K562 (cell line): ENCODE results near the gene SOX18. TPM values are rescaled to one million over a fixed set of nuclear protein-coding genes. Genes with fewer than 3 reads are reported as not detected.

Experiments used
- ATAC-seq: fragments of 200-7000 bp; cut with Tn5 transposase; 3 replicates; pipeline ENCODE4 v1.9.1; 2020; ENCODE audit warnings: moderate library complexity
- BruUV-seq: library from RNA; stranded (reverse); fragments of 400-500 nt; replicated peaks from 2 replicates; lab custom pipeline; 2021; lab: Mats Ljungman, UMichigan
- CTCF ChIA-PET: fragments of 300-600 bp; formaldehyde crosslinking; extraction: SDS; loops from one replicate; lab custom pipeline; 2021; ENCODE audit warnings: low intra/inter-chr PET ratio; lab: Yijun Ruan, JAX
- POLR2A ChIA-PET: fragments of 300-600, 350-650 bp; sonication (Branson Sonifier 250); formaldehyde crosslinking; extraction: SDS; loops from one replicate; lab custom pipeline; 2021; ENCODE audit warnings: antibody characterized with exemption, inconsistent platforms; lab: Yijun Ruan, JAX
- DNase-seq, 4 experiments: peaks; one replicate each; pipeline versions ENCODE4 v3.0.0 to v3.0.0-alpha.2; 2011 to 2018; ENCODE audit warnings: low spot score in 3 of 4, mixed read lengths in 3 of 4; ENCODE audit errors: extremely low read depth in 1 of 4
- FAIRE-seq: peaks from 2 replicates; lab custom pipeline; 2011; peaks lifted over from hg19 to GRCh38; lab: Jason Lieb, UNC
- H2AFZ ChIP-seq: 2 replicates; pipeline ENCODE4 v1.6.0; 2011; ENCODE audit warnings: low read depth, low read length, control low read depth, inconsistent platforms
- H3K27ac ChIP-seq: fragments of 200-600 bp; 3 replicates; pipeline ENCODE4 v1.8.0; 2011; ENCODE audit warnings: low read depth, mild to moderate bottlenecking, control low read depth, inconsistent platforms, low read length, moderate library complexity, mixed read lengths; ENCODE audit errors: extremely low read depth
- H3K27me3 ChIP-seq, 2 experiments: fragments of 300-600 bp in 1 of 2; 2 replicates in 1 of 2; 3 replicates in 1 of 2; pipeline versions ENCODE4 v1.6.0 to v1.8.0; 2011; ENCODE audit warnings: inconsistent platforms in 2 of 2, low read length in 2 of 2, mild to moderate bottlenecking in 1 of 2, mixed read lengths in 1 of 2, moderate library complexity in 1 of 2; ENCODE audit not compliant: control insufficient read depth in 2 of 2, insufficient read depth in 2 of 2
- H3K36me3 ChIP-seq: fragments of 300-600 bp; 3 replicates; pipeline ENCODE4 v1.8.0; 2011; ENCODE audit warnings: mild to moderate bottlenecking, low read length, inconsistent platforms; ENCODE audit not compliant: control insufficient read depth, insufficient read depth
- H3K4me1 ChIP-seq, 2 experiments: fragments of 200-600 bp in 1 of 2; replicated peaks in 1 of 2; 2 replicates in 1 of 2; 3 replicates in 1 of 2; pipeline versions ENCODE4 v1.5.1 to v1.8.0; 2011; ENCODE audit warnings: inconsistent platforms in 2 of 2, low read length in 2 of 2, mild to moderate bottlenecking in 1 of 2, mixed read lengths in 1 of 2, moderate library complexity in 1 of 2; ENCODE audit not compliant: control insufficient read depth in 2 of 2, insufficient read depth in 2 of 2
- H3K4me2 ChIP-seq: 2 replicates; pipeline ENCODE4 v1.6.1; 2011; ENCODE audit warnings: low read length, control low read depth, inconsistent platforms, mixed read lengths; ENCODE audit not compliant: insufficient read depth
- H3K4me3 ChIP-seq: fragments of 200-600 bp; sonication (generic), shearing (Covaris generic); 2 replicates; pipeline ENCODE4 v1.5.1; 2016; ENCODE audit warnings: control low read depth, inconsistent platforms
- H3K79me2 ChIP-seq: fragments of 200-600 bp; 3 replicates; pipeline ENCODE4 v1.8.0; 2011; ENCODE audit warnings: low read length, inconsistent platforms; ENCODE audit not compliant: control insufficient read depth, insufficient read depth
- H3K9ac ChIP-seq, 2 experiments: 2 replicates each; pipeline versions ENCODE4 v1.6.0 to v1.6.1; 2011; ENCODE audit warnings: low read depth in 2 of 2, low read length in 2 of 2, control low read depth in 1 of 2, inconsistent platforms in 1 of 2, mild to moderate bottlenecking in 1 of 2, mixed read lengths in 1 of 2; ENCODE audit not compliant: insufficient read depth in 1 of 2
- H3K9me1 ChIP-seq: one replicate; pipeline ENCODE4 v1.6.0; 2011; ENCODE audit warnings: inconsistent platforms, mild to moderate bottlenecking, low read length, moderate library complexity; ENCODE audit not compliant: control insufficient read depth, insufficient read depth
- H3K9me3 ChIP-seq: replicated peaks from 2 replicates; pipeline ENCODE4 v1.5.1; 2011; ENCODE audit warnings: low read depth, low read length, inconsistent platforms; ENCODE audit not compliant: control insufficient read depth, insufficient read depth
- H4K20me1 ChIP-seq: replicated peaks from 2 replicates; pipeline ENCODE4 v1.6.1; 2011; ENCODE audit warnings: low read length, inconsistent platforms, mixed read lengths; ENCODE audit not compliant: control insufficient read depth, insufficient read depth
- GABPA ChIP-seq: fragments of 200-800 bp; sonication (Bioruptor generic); conservative IDR thresholded peaks from 2 replicates; pipeline ENCODE4 v1.6.1; 2016; ENCODE audit warnings: low read depth, missing genetic modification characterization, missing compliant biosample characterization
- WGBS: fragments of 100-300 bp; shearing (Covaris generic); methylation state at CpG from one replicate; pipeline ENCODE4 v1.1.6; 2016; ENCODE audit warnings: low coverage, mixed read lengths; ENCODE audit not compliant: insufficient coverage; ENCODE audit errors: missing lambda C conversion rate; 5-methylcytosine and 5-hydroxymethylcytosine counted together
- in situ Hi-C: fragments of 300-500 bp; cut with MboI; formaldehyde crosslinking; loops from 4 replicates; pipeline ENCODE4 v1.15.0; 2018; ENCODE audit warnings: inconsistent platforms, mixed read lengths
- intact Hi-C: fragments of 100-400 bp; cut with micrococcal nuclease; formaldehyde crosslinking; loops from 2 replicates; pipeline ENCODE4 v1.14.2; 2022
- polyA plus RNA-seq, 8 experiments: library from polyadenylated mRNA; depleted of rRNA in 4 of 8; stranded (reverse) in 5 of 8; unstranded in 3 of 8; fragments of >200 nt; fragmentation: Nextera tagmentation in 2 of 8; fragmentation: Illumina TruSeq in 1 of 8; extraction: Ambion mirVana in 2 of 8; extraction: Trizol in 1 of 8; gene quantifications; 2 replicates each; pipeline versions ENCODE4 v1.2.1 to v1.2.3, GENCODE V29; 2011 to 2014; ENCODE audit warnings: inconsistent platforms in 1 of 8, missing spikeins in 1 of 8
- total RNA-seq, 7 experiments: library from RNA; depleted of rRNA in 6 of 7; stranded (reverse); fragments of >200 nt in 6 of 7; fragmentation: Illumina TruSeq in 2 of 7; extraction: Trizol in 2 of 7; gene quantifications; 2 replicates each; pipeline versions ENCODE4 v1.2.1 to v1.2.3, GENCODE V29; 2011 to 2021; ENCODE audit warnings: low replicate concordance in 1 of 7
- TF ChIP-seq, protein P1 (sequence below): fragments of 450-650 bp; IDR thresholded peaks from 2 replicates; pipeline ENCODE4 v1.7.0; 2016; ENCODE audit warnings: borderline replicate concordance

Gene SOX18
- total and polyA plus RNA-seq, 9 of the 15 experiments (the other 6 are each of a cell fraction or from before 2014, with no cell fraction given): 0.15 to 19.8 (median 0.33) TPM

DNA sequence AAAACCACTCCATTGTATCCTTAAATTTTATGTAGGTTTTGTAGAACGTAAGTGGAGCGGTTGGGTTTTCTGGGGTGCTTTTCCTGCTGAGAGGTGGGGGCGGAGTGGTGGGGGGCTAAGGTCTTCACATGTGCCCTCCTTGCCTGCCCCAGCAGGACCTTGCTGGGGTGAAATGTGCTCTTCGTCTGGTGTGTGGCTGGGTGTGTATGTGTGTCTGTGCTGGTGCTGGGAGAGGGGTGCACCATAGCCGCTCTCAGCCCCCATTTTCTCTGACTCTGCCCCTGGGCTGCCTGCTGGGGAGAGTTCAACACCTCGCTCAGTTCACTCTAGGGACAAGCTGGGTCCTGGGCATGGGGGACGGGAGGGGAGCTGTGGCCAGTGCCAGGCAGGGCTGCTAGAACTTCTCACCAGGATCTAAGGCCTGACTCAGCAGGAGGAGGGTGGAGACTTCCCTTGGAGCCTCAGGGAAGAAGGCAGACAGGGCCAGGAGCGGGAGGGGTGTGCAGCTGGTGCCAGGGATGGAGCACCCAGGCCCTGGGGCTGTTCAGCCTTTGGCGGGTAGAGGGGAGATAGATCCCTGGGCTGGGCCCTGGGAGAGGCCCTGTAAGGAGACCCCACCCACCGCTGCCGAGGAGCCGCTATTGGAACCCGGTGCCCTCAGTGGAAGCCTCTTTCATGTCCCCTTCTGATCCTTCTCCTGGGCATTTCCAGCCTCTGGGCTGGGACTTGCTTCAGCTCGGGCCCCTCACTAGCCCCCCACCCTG, 4.8 kb downstream of the SOX18 start (continued):
- TF ChIP-seq, protein P1, sequence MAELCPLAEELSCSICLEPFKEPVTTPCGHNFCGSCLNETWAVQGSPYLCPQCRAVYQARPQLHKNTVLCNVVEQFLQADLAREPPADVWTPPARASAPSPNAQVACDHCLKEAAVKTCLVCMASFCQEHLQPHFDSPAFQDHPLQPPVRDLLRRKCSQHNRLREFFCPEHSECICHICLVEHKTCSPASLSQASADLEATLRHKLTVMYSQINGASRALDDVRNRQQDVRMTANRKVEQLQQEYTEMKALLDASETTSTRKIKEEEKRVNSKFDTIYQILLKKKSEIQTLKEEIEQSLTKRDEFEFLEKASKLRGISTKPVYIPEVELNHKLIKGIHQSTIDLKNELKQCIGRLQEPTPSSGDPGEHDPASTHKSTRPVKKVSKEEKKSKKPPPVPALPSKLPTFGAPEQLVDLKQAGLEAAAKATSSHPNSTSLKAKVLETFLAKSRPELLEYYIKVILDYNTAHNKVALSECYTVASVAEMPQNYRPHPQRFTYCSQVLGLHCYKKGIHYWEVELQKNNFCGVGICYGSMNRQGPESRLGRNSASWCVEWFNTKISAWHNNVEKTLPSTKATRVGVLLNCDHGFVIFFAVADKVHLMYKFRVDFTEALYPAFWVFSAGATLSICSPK: no peak

DNA sequence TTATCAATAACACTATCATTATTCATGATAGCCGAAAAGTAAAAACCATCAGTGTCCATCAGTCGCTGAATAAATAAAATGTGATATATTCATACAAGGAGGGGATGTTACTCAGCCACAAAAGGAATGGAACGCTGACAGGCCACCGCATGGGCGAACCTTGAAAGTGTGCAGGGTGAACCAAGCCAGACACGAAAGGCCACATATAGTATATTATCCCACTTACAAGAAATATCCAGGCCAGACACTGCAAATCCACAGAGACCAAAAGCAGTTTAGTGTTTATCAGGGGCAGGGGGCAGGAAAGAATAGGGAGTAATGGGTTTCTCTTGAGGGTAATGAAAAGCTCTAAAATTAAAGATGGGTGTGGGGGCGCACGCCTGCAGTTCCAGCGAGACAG, 5.7 kb downstream of the SOX18 start:
- Histone ChIP-seq H4K20me1 (no peaks in the 10 kb centered on the region), H3K27ac (no peak overlapping the region; the same call in 2 of the 3 replicates), H3K9me3 (no peaks in the 10 kb centered on the region), H3K4me1 (peaks cover 36 to 81% of the 10 kb centered on the region in 2 experiments), H3K9me1 (peaks cover 4% of the 10 kb centered on the region), H3K9ac (no peak overlapping the region), H3K36me3 (peaks cover 12% of the 10 kb centered on the region; the same call in 1 of the 3 replicates), H3K4me2 (no peak overlapping the region), H3K27me3 (no peaks in the 10 kb centered on the region), H3K4me3 (no peak overlapping the region), H3K79me2 (peaks cover 11% of the 10 kb centered on the region), H2AFZ (no peak overlapping the region)
- no peak for FAIRE-seq
- TF ChIP-seq GABPA (tag): no peak
- no peak for DNase-seq
- intact Hi-C loops: no loop called here
- CTCF ChIA-PET: no interaction called here
- in situ Hi-C loops: no loop called here
- 81% methylated on average over 9 of the region's 9 CpGs for WGBS
- POLR2A ChIA-PET: interaction anchor here (2.3 kb wide), 1 partner anchor 10 kb away, joined by 10 read pairs; no protein-coding TSS in a partner anchor
- no peak for ATAC-seq
- no TSS peak for BruUV-seq
